Measurements from ENCODE around the gene SLC39A10.

Gene SLC39A10

GRCh38 chr2:195766691-195767090 is 109.7 kb downstream of the SLC39A10 start:
- Histone ChIP-seq H3K27me3 (ENCODE audit: control insufficient read depth in 3 of 3, insufficient read depth in 3 of 3, low read depth in 1 of 3, low read length in 3 of 3) (no peaks in the 10 kb centered on the region), H3K9me3 (replicated peaks in 1 of 2; ENCODE audit: control insufficient read depth in 2 of 2, insufficient read depth in 1 of 2, low read depth in 1 of 2, low read length in 2 of 2) (no peaks in the 10 kb centered on the region), H2BK12ac (ENCODE audit: low read length) (no peak overlapping the region), H4K91ac (ENCODE audit: low read depth, low read length, poor library complexity) (no peak overlapping the region), H2BK120ac (ENCODE audit: low read depth, low read length) (no peak overlapping the region), H3K9ac (ENCODE audit: low read depth, low read length, poor library complexity) (no peak overlapping the region), H2BK15ac (ENCODE audit: low read length) (no peak overlapping the region), H3K4me2 (ENCODE audit: insufficient read depth, low read length, poor library complexity, severe bottlenecking) (no peak overlapping the region), H3K23ac (ENCODE audit: low read depth, low read length, poor library complexity) (no peak overlapping the region), H3K4ac (ENCODE audit: low read length) (no peak overlapping the region), H3K14ac (ENCODE audit: low read length) (no peak overlapping the region), H3K18ac (ENCODE audit: low read length) (no peak overlapping the region), H2BK5ac (ENCODE audit: low read length) (no peak overlapping the region), H3K4me1 (ENCODE audit: control insufficient read depth in 2 of 2, insufficient read depth in 1 of 2, low read depth in 1 of 2, low read length in 2 of 2) (no peaks in the 10 kb centered on the region), H3K27ac (replicated peaks; ENCODE audit: low read length) (no peak overlapping the region), H4K8ac (ENCODE audit: low read depth, low read length) (no peak overlapping the region), H3K36me3 (replicated peaks in 1 of 2; ENCODE audit: control insufficient read depth in 2 of 2, insufficient read depth in 2 of 2, low read length in 2 of 2) (peaks cover 0 to 1% of the 10 kb centered on the region in 2 donors), H3K79me1 (ENCODE audit: low read depth, low read length) (no peaks in the 10 kb centered on the region), H2AK5ac (ENCODE audit: low read depth, low read length) (no peak overlapping the region), H2AFZ (ENCODE audit: low read length) (no peak overlapping the region), H3K4me3 (ENCODE audit: low read length in 2 of 2) (no peak overlapping the region)
- DNase-seq (ENCODE audit: low spot score), result no peak
- no CpG with 5 or more reads among the region's 1 CpG for WGBS, 2 donors (ENCODE audit: extremely low coverage in 2 of 2, insufficient read length in 2 of 2, insufficient replicate concordance in 1 of 2)

- no peak overlapping the region for H2BK12ac ChIP-seq (ENCODE audit: low read length)
Measured at GRCh38 chr2:195768431-195768830, 111.4 kb downstream of the SLC39A10 start.

GRCh38 chr2:195769975-195770374 is 112.9 kb downstream of the SLC39A10 start:
- no peak overlapping the region for H2BK12ac ChIP-seq (ENCODE audit: low read length)
- H3K36me3 ChIP-seq (replicated peaks in 1 of 2; ENCODE audit: control insufficient read depth in 2 of 2, insufficient read depth in 2 of 2, low read length in 2 of 2), result peaks cover 0 to 1% of the 10 kb centered on the region in 2 donors
- no peak overlapping the region for H3K9ac ChIP-seq (ENCODE audit: low read depth, low read length, poor library complexity)
- no peak overlapping the region for H3K4ac ChIP-seq (ENCODE audit: low read length)
- no peak overlapping the region for H3K23ac ChIP-seq (ENCODE audit: low read depth, low read length, poor library complexity)
- no peaks in the 10 kb centered on the region for H3K4me1 ChIP-seq (ENCODE audit: control insufficient read depth in 2 of 2, insufficient read depth in 1 of 2, low read depth in 1 of 2, low read length in 2 of 2)
- no peak overlapping the region for H2AK5ac ChIP-seq (ENCODE audit: low read depth, low read length)
- no peak overlapping the region for H4K91ac ChIP-seq (ENCODE audit: low read depth, low read length, poor library complexity)
- H3K27ac ChIP-seq (replicated peaks; ENCODE audit: low read length), result no peak overlapping the region
- H3K9me3 ChIP-seq (replicated peaks in 1 of 2; ENCODE audit: control insufficient read depth in 2 of 2, insufficient read depth in 1 of 2, low read depth in 1 of 2, low read length in 2 of 2), result no peaks in the 10 kb centered on the region
- no peak overlapping the region for H3K4me3 ChIP-seq (ENCODE audit: low read length in 2 of 2)
- H3K14ac ChIP-seq (ENCODE audit: low read length), result no peak overlapping the region
- H3K4me2 ChIP-seq (ENCODE audit: insufficient read depth, low read length, poor library complexity, severe bottlenecking), result no peak overlapping the region
- no peak overlapping the region for H3K18ac ChIP-seq (ENCODE audit: low read length)
- H2BK120ac ChIP-seq (ENCODE audit: low read depth, low read length), result no peak overlapping the region
- H2BK5ac ChIP-seq (ENCODE audit: low read length), result no peak overlapping the region
- H2AFZ ChIP-seq (ENCODE audit: low read length), result no peak overlapping the region
- no peak overlapping the region for H4K8ac ChIP-seq (ENCODE audit: low read depth, low read length)
- H3K79me1 ChIP-seq (ENCODE audit: low read depth, low read length), result no peaks in the 10 kb centered on the region
- no peak overlapping the region for H2BK15ac ChIP-seq (ENCODE audit: low read length)
- DNase-seq (ENCODE audit: low spot score), result no peak
- H3K27me3 ChIP-seq (ENCODE audit: control insufficient read depth in 3 of 3, insufficient read depth in 3 of 3, low read depth in 1 of 3, low read length in 3 of 3), result no peaks in the 10 kb centered on the region

More at GRCh38 chr2:195768431-195768830, 111.4 kb downstream of the SLC39A10 start:
- no peak overlapping the region for H2BK15ac ChIP-seq (ENCODE audit: low read length)
- H4K91ac ChIP-seq (ENCODE audit: low read depth, low read length, poor library complexity), result no peak overlapping the region
- H3K79me1 ChIP-seq (ENCODE audit: low read depth, low read length), result no peaks in the 10 kb centered on the region
- no peak overlapping the region for H3K18ac ChIP-seq (ENCODE audit: low read length)
- WGBS, 2 donors (ENCODE audit: extremely low coverage in 2 of 2, insufficient read length in 2 of 2, insufficient replicate concordance in 1 of 2), result no CpG with 5 or more reads among the region's 2 CpGs
- H3K4me1 ChIP-seq (ENCODE audit: control insufficient read depth in 2 of 2, insufficient read depth in 1 of 2, low read depth in 1 of 2, low read length in 2 of 2), result no peaks in the 10 kb centered on the region
- no peak overlapping the region for H2BK120ac ChIP-seq (ENCODE audit: low read depth, low read length)
- H2BK5ac ChIP-seq (ENCODE audit: low read length), result no peak overlapping the region
- no peak overlapping the region for H3K9ac ChIP-seq (ENCODE audit: low read depth, low read length, poor library complexity)
- DNase-seq (ENCODE audit: low spot score), result no peak
- no peak overlapping the region for H2AFZ ChIP-seq (ENCODE audit: low read length)
- peaks cover 0 to 1% of the 10 kb centered on the region in 2 donors for H3K36me3 ChIP-seq (replicated peaks in 1 of 2; ENCODE audit: control insufficient read depth in 2 of 2, insufficient read depth in 2 of 2, low read length in 2 of 2)
- H3K4ac ChIP-seq (ENCODE audit: low read length), result no peak overlapping the region
- no peak overlapping the region for H3K14ac ChIP-seq (ENCODE audit: low read length)
- H2AK5ac ChIP-seq (ENCODE audit: low read depth, low read length), result no peak overlapping the region
- H3K27ac ChIP-seq (replicated peaks; ENCODE audit: low read length), result no peak overlapping the region
- no peak overlapping the region for H3K23ac ChIP-seq (ENCODE audit: low read depth, low read length, poor library complexity)
- no peak overlapping the region for H3K4me3 ChIP-seq (ENCODE audit: low read length in 2 of 2)
- no peak overlapping the region for H3K4me2 ChIP-seq (ENCODE audit: insufficient read depth, low read length, poor library complexity, severe bottlenecking)
- no peaks in the 10 kb centered on the region for H3K27me3 ChIP-seq (ENCODE audit: control insufficient read depth in 3 of 3, insufficient read depth in 3 of 3, low read depth in 1 of 3, low read length in 3 of 3)
- no peak overlapping the region for H4K8ac ChIP-seq (ENCODE audit: low read depth, low read length)
- no peaks in the 10 kb centered on the region for H3K9me3 ChIP-seq (replicated peaks in 1 of 2; ENCODE audit: control insufficient read depth in 2 of 2, insufficient read depth in 1 of 2, low read depth in 1 of 2, low read length in 2 of 2)

- Histone ChIP-seq H3K27ac (replicated peaks; ENCODE audit: low read length) (no peak overlapping the region), H3K4me1 (ENCODE audit: control insufficient read depth in 2 of 2, insufficient read depth in 1 of 2, low read depth in 1 of 2, low read length in 2 of 2) (no peaks in the 10 kb centered on the region), H2BK5ac (ENCODE audit: low read length) (no peak overlapping the region), H3K9me3 (replicated peaks in 1 of 2; ENCODE audit: control insufficient read depth in 2 of 2, insufficient read depth in 1 of 2, low read depth in 1 of 2, low read length in 2 of 2) (no peaks in the 10 kb centered on the region), H3K9ac (ENCODE audit: low read depth, low read length, poor library complexity) (no peak overlapping the region), H3K27me3 (ENCODE audit: control insufficient read depth in 3 of 3, insufficient read depth in 3 of 3, low read depth in 1 of 3, low read length in 3 of 3) (no peaks in the 10 kb centered on the region), H2BK120ac (ENCODE audit: low read depth, low read length) (no peak overlapping the region), H3K23ac (ENCODE audit: low read depth, low read length, poor library complexity) (no peak overlapping the region), H4K91ac (ENCODE audit: low read depth, low read length, poor library complexity) (no peak overlapping the region), H3K4me3 (ENCODE audit: low read length in 2 of 2) (no peak overlapping the region), H3K18ac (ENCODE audit: low read length) (no peak overlapping the region), H3K4me2 (ENCODE audit: insufficient read depth, low read length, poor library complexity, severe bottlenecking) (no peak overlapping the region), H2BK15ac (ENCODE audit: low read length) (no peak overlapping the region), H2AK5ac (ENCODE audit: low read depth, low read length) (no peak overlapping the region), H3K14ac (ENCODE audit: low read length) (no peak overlapping the region), H2AFZ (ENCODE audit: low read length) (no peak overlapping the region), H3K4ac (ENCODE audit: low read length) (no peak overlapping the region), H2BK12ac (ENCODE audit: low read length) (no peak overlapping the region), H3K36me3 (replicated peaks in 1 of 2; ENCODE audit: control insufficient read depth in 2 of 2, insufficient read depth in 2 of 2, low read length in 2 of 2) (no peaks in the 10 kb centered on the region), H4K8ac (ENCODE audit: low read depth, low read length) (no peak overlapping the region), H3K79me1 (ENCODE audit: low read depth, low read length) (no peaks in the 10 kb centered on the region)
- WGBS, 2 donors (ENCODE audit: extremely low coverage in 2 of 2, insufficient read length in 2 of 2, insufficient replicate concordance in 1 of 2), result no CpG with 5 or more reads among the region's 2 CpGs
- DNase-seq (ENCODE audit: low spot score), result no peak
Measured at GRCh38 chr2:195779491-195779890, 122.5 kb downstream of the SLC39A10 start.
